ENCODE results near the gene RASA3. TPM values are rescaled to one million over a fixed set of nuclear protein-coding genes. Genes with fewer than 3 reads are reported as not detected.

The RASA3 gene
- total and polyA plus RNA-seq, 2 of the 4 experiments (the other 2 are of a cell fraction): 21.0 to 31.4 TPM

GRCh38 chr13:114024603-114025404 lies 107.6 kb downstream of the RASA3 start:
- POLR2A ChIA-PET (ENCODE audit: unreplicated experiment): interaction anchor here (0.6 kb wide), 1 partner anchor 188 kb away, joined by 3 read pairs; no protein-coding TSS in a partner anchor
- H3K36me3 ChIP-seq (ENCODE audit: control insufficient read depth, insufficient read depth, low read length): peaks cover 64% of the 10 kb centered on the region

More at GRCh38 chr13:114024603-114025404, 107.6 kb downstream of the RASA3 start:
- no TSS peak for BruUV-seq (replicated peaks)
- Histone ChIP-seq H4K5ac (ENCODE audit: low read depth, low read length) (no peak overlapping the region), H3K27me3 (ENCODE audit: control insufficient read depth, insufficient read depth, low read length) (no peaks in the 10 kb centered on the region), H2BK20ac (ENCODE audit: low read depth, low read length) (no peak overlapping the region), H3K4me1 (ENCODE audit: control insufficient read depth, insufficient read depth, low read length) (peaks cover 27% of the 10 kb centered on the region), H4K8ac (ENCODE audit: low read depth in 2 of 2, low read length in 2 of 2) (peak overlapping the region in 1 of 2 experiments; percentile 24; a peak in 1 of 4 replicates), H2BK15ac (ENCODE audit: low read depth, low read length) (no peak overlapping the region), H3K9ac (ENCODE audit: low read depth, low read length) (no peak overlapping the region), H2BK120ac (ENCODE audit: low read depth, low read length) (no peak overlapping the region), H2BK5ac (ENCODE audit: low read depth, low read length, poor library complexity, severe bottlenecking) (no peak overlapping the region), H3K18ac (ENCODE audit: low read depth, low read length) (no peak overlapping the region), H3K27ac (ENCODE audit: insufficient read depth, low read length) (no peak overlapping the region), H3K9me1 (ENCODE audit: insufficient read depth, low read length) (peaks cover 16% of the 10 kb centered on the region), H2AK9ac (replicated peaks; ENCODE audit: low read depth, low read length, poor library complexity) (no peak overlapping the region), H3K79me1 (ENCODE audit: low read depth in 1 of 2, low read length in 2 of 2) (peaks cover 28 to 69% of the 10 kb centered on the region in 2 experiments), H3K56ac (ENCODE audit: extremely low read depth, insufficient read depth, low read length) (no peak overlapping the region), H3K23ac (ENCODE audit: low read depth, low read length) (no peak overlapping the region), H3K9me3 (ENCODE audit: control insufficient read depth, insufficient read depth, low read length) (no peaks in the 10 kb centered on the region), H3K4me2 (ENCODE audit: low read depth, low read length) (no peak overlapping the region), H2AFZ (replicated peaks; ENCODE audit: low read length, poor library complexity) (no peak overlapping the region), H2AK5ac (ENCODE audit: low read depth, low read length) (no peak overlapping the region; the same call in 1 of the 2 replicates), H4K20me1 (ENCODE audit: insufficient read depth, low read length) (peaks cover 43% of the 10 kb centered on the region), H3K14ac (replicated peaks; ENCODE audit: low read depth, low read length) (no peak overlapping the region), H3K4ac (ENCODE audit: low read depth, low read length) (no peak overlapping the region), H4K91ac (ENCODE audit: insufficient read depth, low read depth, low read length) (no peak overlapping the region), H3K4me3 (ENCODE audit: insufficient read depth, low read depth, low read length) (no peak overlapping the region)
- CTCF ChIA-PET: no interaction called here
- intact Hi-C loops (cut with micrococcal nuclease): loop anchor here (10.0 kb wide), 1 partner anchor 210 kb away; no protein-coding TSS in a partner anchor
- in situ Hi-C loops (cut with MboI; ENCODE audit: low sequenced_read_pairs): no loop called here
- WGBS, 2 experiments (ENCODE audit: extremely low coverage in 2 of 2, insufficient read length in 1 of 2): 92% methylated on average over 26 of the region's 35 CpGs; no CpG with 5 or more reads in 1 of the 2 experiments
- DNase-seq (no peak), ATAC-seq (ENCODE audit: low read depth) (no peak)
- TF ChIP-seq RCOR1 (IDR thresholded peaks at IDR 0.05; ENCODE audit: insufficient replicate concordance, low read length) (no peak), FOS (IDR thresholded peaks at IDR 0.05; ENCODE audit: low read depth, low read length) (no peak), NFE2L2 (IDR thresholded peaks at IDR 0.05; ENCODE audit: low read depth, low read length) (no peak), ELK1 (IDR thresholded peaks at IDR 0.05; ENCODE audit: borderline replicate concordance, low read depth, low read length) (no peak), RAD21 (IDR thresholded peaks at IDR 0.05; ENCODE audit: low read length) (no peak), CEBPB (IDR thresholded peaks at IDR 0.05; ENCODE audit: low read depth, low read length) (no peak), MAFK (IDR thresholded peaks at IDR 0.05; ENCODE audit: low read depth, low read length) (no peak), SMC3 (IDR thresholded peaks at IDR 0.05; ENCODE audit: low read depth, low read length) (no peak), BHLHE40 (IDR thresholded peaks at IDR 0.05; ENCODE audit: low read depth, low read length) (no peak)
- dilution Hi-C loops (cut with HindIII; ENCODE audit: low sequenced_read_pairs, unreplicated experiment): no loop called here

Data from IMR-90 (cell line).